HepG2 (cell line): ENCODE results near the gene EWSR1. TPM values are rescaled to one million over a fixed set of nuclear protein-coding genes. Genes with fewer than 3 reads are reported as not detected.

Experiments used
- AGO1 ChIP-seq: fragments of 200-400 bp; formaldehyde crosslinking; IDR thresholded peaks from 2 replicates; pipeline ENCODE4 v1.6.1; 2017; ENCODE audit warnings: mild to moderate bottlenecking, low read depth, low read length, moderate library complexity; ENCODE audit not compliant: poor library complexity, severe bottlenecking
- ATF6 ChIP-seq: sonication (generic); formaldehyde crosslinking; conservative IDR thresholded peaks from 2 replicates; pipeline ENCODE4 v1.4.0; 2020; ENCODE audit warnings: missing genetic modification reagents
- GATA4 ChIP-seq: sonication (generic); IDR thresholded peaks from 2 replicates; pipeline ENCODE4 v1.6.1; 2016; ENCODE audit warnings: antibody characterized with exemption, low read depth, borderline replicate concordance
- KMT2B ChIP-seq: IDR thresholded peaks from 2 replicates; pipeline ENCODE4 v1.6.1; 2016; ENCODE audit warnings: missing genetic modification reagents, missing compliant biosample characterization
- MXD1 ChIP-seq: sonication (generic); formaldehyde crosslinking; IDR thresholded peaks from 2 replicates; pipeline ENCODE4 v1.4.0; 2020; ENCODE audit warnings: mild to moderate bottlenecking, missing genetic modification reagents
- NR2F6 ChIP-seq, 2 experiments: IDR thresholded peaks; 2 replicates each; pipeline ENCODE4 v1.6.1; 2016; ENCODE audit warnings: antibody characterized with exemption in 1 of 2, mild to moderate bottlenecking in 1 of 2
- PATZ1 ChIP-seq: sonication (generic); formaldehyde crosslinking; IDR thresholded peaks from 2 replicates; pipeline ENCODE4 v1.4.0; 2020; ENCODE audit warnings: missing genetic modification reagents
- PHF21A ChIP-seq: sonication (generic); formaldehyde crosslinking; IDR thresholded peaks from 2 replicates; pipeline ENCODE4 v1.5.0; 2020; ENCODE audit warnings: mild to moderate bottlenecking, missing genetic modification reagents
- SAP130 ChIP-seq: IDR thresholded peaks from 2 replicates; pipeline ENCODE4 v1.6.1; 2016; ENCODE audit warnings: low read depth
- TCF7 ChIP-seq: sonication (generic); IDR thresholded peaks from 2 replicates; pipeline ENCODE4 v1.6.1; 2016; ENCODE audit warnings: antibody characterized with exemption, low read depth
- TEAD2 ChIP-seq: sonication (generic); formaldehyde crosslinking; IDR thresholded peaks from 2 replicates; pipeline ENCODE4 v1.9.0; 2021; ENCODE audit warnings: missing genetic modification reagents
- ZNF253 ChIP-seq: sonication (generic); formaldehyde crosslinking; IDR thresholded peaks from 2 replicates; pipeline ENCODE4 v1.8.0; 2022; ENCODE audit warnings: mild to moderate bottlenecking, missing genetic modification reagents, borderline replicate concordance
- ZNF569 ChIP-seq: sonication (generic); formaldehyde crosslinking; IDR thresholded peaks from 2 replicates; pipeline ENCODE4 v1.5.0; 2020; ENCODE audit warnings: mild to moderate bottlenecking, missing genetic modification reagents, moderate library complexity, borderline replicate concordance
- polyA plus RNA-seq, 8 experiments: library from polyadenylated mRNA; depleted of rRNA in 3 of 8; stranded (reverse) in 7 of 8; unstranded in 1 of 8; fragments of >200 nt; fragmentation: Illumina TruSeq in 4 of 8; extraction: Trizol in 4 of 8; gene quantifications; 2 replicates each; pipeline versions ENCODE4 v1.2.1 to v1.2.3, GENCODE V29; 2011 to 2016; ENCODE audit warnings: low read depth in 4 of 8, missing spikeins in 1 of 8, mixed read lengths in 1 of 8; ENCODE audit not compliant: insufficient read depth in 1 of 8
- total RNA-seq, 5 experiments: library from RNA; depleted of rRNA; stranded (reverse); fragments of >200 nt; fragmentation: Illumina TruSeq; extraction: Trizol; gene quantifications; 2 replicates each; pipeline ENCODE4 v1.2.3, GENCODE V29; 2016; ENCODE audit warnings: low read depth in 1 of 5
- TF ChIP-seq, protein P1 (sequence below): sonication (generic); formaldehyde crosslinking; conservative IDR thresholded peaks from 2 replicates; pipeline ENCODE4 v1.8.0; 2022; ENCODE audit warnings: missing genetic modification reagents
- TF ChIP-seq, protein P2 (sequence below): sonication (generic); formaldehyde crosslinking; IDR thresholded peaks from 2 replicates; pipeline ENCODE4 v1.4.0; 2020; ENCODE audit warnings: mild to moderate bottlenecking, low read depth, missing genetic modification reagents
- TF ChIP-seq, protein P3 (sequence below): sonication (generic); formaldehyde crosslinking; IDR thresholded peaks from 2 replicates; pipeline ENCODE4 v1.5.0; 2020; ENCODE audit warnings: mild to moderate bottlenecking, missing genetic modification reagents, moderate library complexity
- TF ChIP-seq, protein P4 (sequence below): sonication (generic); formaldehyde crosslinking; IDR thresholded peaks from 2 replicates; pipeline ENCODE4 v1.4.0; 2020; ENCODE audit warnings: missing genetic modification reagents

Gene EWSR1
- total and polyA plus RNA-seq, 2 of the 13 experiments (the other 11 are each of a cell fraction or from before 2014, with no cell fraction given): 211 to 326 TPM

- TF ChIP-seq ATF6 (no peak), GATA4 (0 out of 2 replicates have a peak, but pooled peaks have one; percentile 28), MXD1 (CRISPR knock-in tag) (no peak), PATZ1 (CRISPR knock-in tag) (peak; percentile 32; the same call in 1 of the 2 replicates), AGO1 (no peak), ZNF253 (CRISPR knock-in tag) (no peak), KMT2B (CRISPR knock-in tag) (no peak), PHF21A (0 out of 2 replicates have a peak, but pooled peaks have one; percentile 38), ZNF569 (no peak), TCF7 (no peak), SAP130 (CRISPR knock-in tag) (peak; percentile 56; the same call in 1 of the 2 replicates), TEAD2 (no peak), NR2F6 (IDR thresholded peaks at IDR 0.05) (no peak), NR2F6 (CRISPR knock-in tag; IDR thresholded peaks at IDR 0.05) (no peak)
- TF ChIP-seq, protein P1, sequence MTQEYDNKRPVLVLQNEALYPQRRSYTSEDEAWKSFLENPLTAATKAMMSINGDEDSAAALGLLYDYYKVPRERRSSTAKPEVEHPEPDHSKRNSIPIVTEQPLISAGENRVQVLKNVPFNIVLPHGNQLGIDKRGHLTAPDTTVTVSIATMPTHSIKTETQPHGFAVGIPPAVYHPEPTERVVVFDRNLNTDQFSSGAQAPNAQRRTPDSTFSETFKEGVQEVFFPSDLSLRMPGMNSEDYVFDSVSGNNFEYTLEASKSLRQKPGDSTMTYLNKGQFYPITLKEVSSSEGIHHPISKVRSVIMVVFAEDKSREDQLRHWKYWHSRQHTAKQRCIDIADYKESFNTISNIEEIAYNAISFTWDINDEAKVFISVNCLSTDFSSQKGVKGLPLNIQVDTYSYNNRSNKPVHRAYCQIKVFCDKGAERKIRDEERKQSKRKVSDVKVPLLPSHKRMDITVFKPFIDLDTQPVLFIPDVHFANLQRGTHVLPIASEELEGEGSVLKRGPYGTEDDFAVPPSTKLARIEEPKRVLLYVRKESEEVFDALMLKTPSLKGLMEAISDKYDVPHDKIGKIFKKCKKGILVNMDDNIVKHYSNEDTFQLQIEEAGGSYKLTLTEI (CRISPR knock-in tag): no peak
- TF ChIP-seq, protein P2, sequence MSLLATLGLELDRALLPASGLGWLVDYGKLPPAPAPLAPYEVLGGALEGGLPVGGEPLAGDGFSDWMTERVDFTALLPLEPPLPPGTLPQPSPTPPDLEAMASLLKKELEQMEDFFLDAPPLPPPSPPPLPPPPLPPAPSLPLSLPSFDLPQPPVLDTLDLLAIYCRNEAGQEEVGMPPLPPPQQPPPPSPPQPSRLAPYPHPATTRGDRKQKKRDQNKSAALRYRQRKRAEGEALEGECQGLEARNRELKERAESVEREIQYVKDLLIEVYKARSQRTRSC (CRISPR knock-in tag): no peak
- TF ChIP-seq, protein P3, sequence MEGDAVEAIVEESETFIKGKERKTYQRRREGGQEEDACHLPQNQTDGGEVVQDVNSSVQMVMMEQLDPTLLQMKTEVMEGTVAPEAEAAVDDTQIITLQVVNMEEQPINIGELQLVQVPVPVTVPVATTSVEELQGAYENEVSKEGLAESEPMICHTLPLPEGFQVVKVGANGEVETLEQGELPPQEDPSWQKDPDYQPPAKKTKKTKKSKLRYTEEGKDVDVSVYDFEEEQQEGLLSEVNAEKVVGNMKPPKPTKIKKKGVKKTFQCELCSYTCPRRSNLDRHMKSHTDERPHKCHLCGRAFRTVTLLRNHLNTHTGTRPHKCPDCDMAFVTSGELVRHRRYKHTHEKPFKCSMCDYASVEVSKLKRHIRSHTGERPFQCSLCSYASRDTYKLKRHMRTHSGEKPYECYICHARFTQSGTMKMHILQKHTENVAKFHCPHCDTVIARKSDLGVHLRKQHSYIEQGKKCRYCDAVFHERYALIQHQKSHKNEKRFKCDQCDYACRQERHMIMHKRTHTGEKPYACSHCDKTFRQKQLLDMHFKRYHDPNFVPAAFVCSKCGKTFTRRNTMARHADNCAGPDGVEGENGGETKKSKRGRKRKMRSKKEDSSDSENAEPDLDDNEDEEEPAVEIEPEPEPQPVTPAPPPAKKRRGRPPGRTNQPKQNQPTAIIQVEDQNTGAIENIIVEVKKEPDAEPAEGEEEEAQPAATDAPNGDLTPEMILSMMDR: peak; percentile 35
- TF ChIP-seq, protein P4, sequence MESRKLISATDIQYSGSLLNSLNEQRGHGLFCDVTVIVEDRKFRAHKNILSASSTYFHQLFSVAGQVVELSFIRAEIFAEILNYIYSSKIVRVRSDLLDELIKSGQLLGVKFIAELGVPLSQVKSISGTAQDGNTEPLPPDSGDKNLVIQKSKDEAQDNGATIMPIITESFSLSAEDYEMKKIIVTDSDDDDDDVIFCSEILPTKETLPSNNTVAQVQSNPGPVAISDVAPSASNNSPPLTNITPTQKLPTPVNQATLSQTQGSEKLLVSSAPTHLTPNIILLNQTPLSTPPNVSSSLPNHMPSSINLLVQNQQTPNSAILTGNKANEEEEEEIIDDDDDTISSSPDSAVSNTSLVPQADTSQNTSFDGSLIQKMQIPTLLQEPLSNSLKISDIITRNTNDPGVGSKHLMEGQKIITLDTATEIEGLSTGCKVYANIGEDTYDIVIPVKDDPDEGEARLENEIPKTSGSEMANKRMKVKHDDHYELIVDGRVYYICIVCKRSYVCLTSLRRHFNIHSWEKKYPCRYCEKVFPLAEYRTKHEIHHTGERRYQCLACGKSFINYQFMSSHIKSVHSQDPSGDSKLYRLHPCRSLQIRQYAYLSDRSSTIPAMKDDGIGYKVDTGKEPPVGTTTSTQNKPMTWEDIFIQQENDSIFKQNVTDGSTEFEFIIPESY (CRISPR knock-in tag): 0 out of 2 replicates have a peak, but pooled peaks have one; percentile 30
Observed at GRCh38 chr22:29342577-29343312, 74.7 kb downstream of the EWSR1 start (continued).
